Stimulated activated memory B cell treated with anti-CD40 and anti-IgM and Interleukin-4, amounts not matched to agents 10 μg/mL and 1 μg/mL and 100 μg/mL, for 72 hours (primary cell): ENCODE results near the gene HEATR1.
"Not testable (repeated sequence)": the region's sequence is repeated elsewhere in the genome, so short reads cannot be mapped to it uniquely, and the experiment has no call there.

Source experiments
- ATAC-seq: fragments of 150-1000 bp; cut with Tn5 transposase; 2 replicates; pipeline ENCODE4 v1.10.0; 2021
- H3K27ac Mint-ChIP-seq: one replicate; pipeline ENCODE4 v1.8.0; 2022; ENCODE audit warnings: mild to moderate bottlenecking, mixed read lengths
- H3K27me3 Mint-ChIP-seq: one replicate; pipeline ENCODE4 v1.8.0; 2022; ENCODE audit warnings: mixed read lengths
- H3K36me3 Mint-ChIP-seq: one replicate; pipeline ENCODE4 v1.8.0; 2022; ENCODE audit warnings: mixed read lengths
- H3K4me1 Mint-ChIP-seq: one replicate; pipeline ENCODE4 v1.8.0; 2022; ENCODE audit warnings: mixed read lengths
- H3K4me3 Mint-ChIP-seq: one replicate; pipeline ENCODE4 v1.8.0; 2022; ENCODE audit warnings: mild to moderate bottlenecking, moderate library complexity, mixed read lengths
- H3K9me3 Mint-ChIP-seq: one replicate; pipeline ENCODE4 v1.8.0; 2022; ENCODE audit warnings: mixed read lengths

HEATR1 gene

DNA sequence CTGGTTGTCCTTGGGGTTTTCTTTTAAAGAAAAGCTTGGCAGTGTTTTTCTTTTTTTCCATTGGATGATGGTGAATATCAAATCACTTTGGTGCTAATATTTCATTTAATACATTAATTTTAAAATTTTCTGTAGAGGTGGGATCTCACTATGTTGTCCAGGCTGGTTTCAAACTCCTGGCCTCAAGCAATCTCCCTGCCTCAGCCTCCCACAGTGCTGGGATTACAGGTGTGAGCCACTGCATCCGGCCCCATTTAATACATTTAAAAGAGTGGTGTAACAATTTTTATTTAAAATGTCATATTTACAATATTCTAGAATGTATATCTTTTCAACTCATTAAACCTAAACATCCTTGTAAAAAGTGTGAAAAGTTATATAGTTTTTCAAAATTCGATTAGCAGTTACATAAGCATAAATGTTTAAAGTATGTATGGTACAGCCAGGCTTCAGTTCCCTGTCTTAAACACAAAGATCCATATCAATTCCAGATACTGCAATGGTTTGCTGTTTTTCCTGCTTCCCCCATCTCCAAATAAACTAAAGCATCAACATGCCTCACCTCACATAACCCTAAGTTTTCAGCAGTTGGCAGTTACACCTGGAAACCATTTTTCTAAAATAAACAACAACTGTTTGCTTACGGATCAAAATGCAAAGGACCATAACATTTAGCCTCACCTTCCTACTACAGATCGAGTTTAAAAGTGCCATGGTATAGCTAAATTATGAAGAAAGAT lies 89.4 kb downstream of the HEATR1 start:
- Mint-ChIP-seq H3K36me3 (no peaks in the 10 kb centered on the region), H3K9me3 (no peaks in the 10 kb centered on the region), H3K27ac (no peak overlapping the region), H3K27me3 (no peaks in the 10 kb centered on the region), H3K4me1 (no peaks in the 10 kb centered on the region), H3K4me3 (no peak overlapping the region)
- ATAC-seq = no peak

- H3K27me3 Mint-ChIP-seq = no peaks in the 10 kb centered on the region
- no peak overlapping the region for H3K4me3 Mint-ChIP-seq
- H3K36me3 Mint-ChIP-seq = no peaks in the 10 kb centered on the region
- no peak overlapping the region for H3K27ac Mint-ChIP-seq
- no peaks in the 10 kb centered on the region for H3K9me3 Mint-ChIP-seq
- no peak for ATAC-seq
- H3K4me1 Mint-ChIP-seq = peaks cover 8% of the 10 kb centered on the region
Measured at GRCh38 chr1:236511735-236512418, 92.4 kb downstream of the HEATR1 start.

GRCh38 chr1:236509647-236510401 lies 94.5 kb downstream of the HEATR1 start:
- no peaks in the 10 kb centered on the region for H3K36me3 Mint-ChIP-seq
- H3K4me1 Mint-ChIP-seq = peaks cover 8% of the 10 kb centered on the region
- no peak for ATAC-seq
- no peak overlapping the region for H3K27ac Mint-ChIP-seq
- H3K9me3 Mint-ChIP-seq = no peaks in the 10 kb centered on the region
- no peaks in the 10 kb centered on the region for H3K27me3 Mint-ChIP-seq
- H3K4me3 Mint-ChIP-seq = no peak overlapping the region

GRCh38 chr1:236509203-236509602 lies 95.1 kb downstream of the HEATR1 start:
- Mint-ChIP-seq H3K4me3 (no peak overlapping the region), H3K36me3 (no peaks in the 10 kb centered on the region), H3K27ac (no peak overlapping the region), H3K9me3 (no peaks in the 10 kb centered on the region), H3K27me3 (no peaks in the 10 kb centered on the region), H3K4me1 (peaks cover 8% of the 10 kb centered on the region)
- no peak for ATAC-seq

GRCh38 chr1:236508593-236509027 lies 95.7 kb downstream of the HEATR1 start:
- no peak overlapping the region for H3K4me3 Mint-ChIP-seq
- no peak overlapping the region for H3K27ac Mint-ChIP-seq
- no peak for ATAC-seq
- no peaks in the 10 kb centered on the region for H3K36me3 Mint-ChIP-seq
- no peaks in the 10 kb centered on the region for H3K9me3 Mint-ChIP-seq
- H3K27me3 Mint-ChIP-seq = no peaks in the 10 kb centered on the region
- peaks cover 8% of the 10 kb centered on the region for H3K4me1 Mint-ChIP-seq

DNA sequence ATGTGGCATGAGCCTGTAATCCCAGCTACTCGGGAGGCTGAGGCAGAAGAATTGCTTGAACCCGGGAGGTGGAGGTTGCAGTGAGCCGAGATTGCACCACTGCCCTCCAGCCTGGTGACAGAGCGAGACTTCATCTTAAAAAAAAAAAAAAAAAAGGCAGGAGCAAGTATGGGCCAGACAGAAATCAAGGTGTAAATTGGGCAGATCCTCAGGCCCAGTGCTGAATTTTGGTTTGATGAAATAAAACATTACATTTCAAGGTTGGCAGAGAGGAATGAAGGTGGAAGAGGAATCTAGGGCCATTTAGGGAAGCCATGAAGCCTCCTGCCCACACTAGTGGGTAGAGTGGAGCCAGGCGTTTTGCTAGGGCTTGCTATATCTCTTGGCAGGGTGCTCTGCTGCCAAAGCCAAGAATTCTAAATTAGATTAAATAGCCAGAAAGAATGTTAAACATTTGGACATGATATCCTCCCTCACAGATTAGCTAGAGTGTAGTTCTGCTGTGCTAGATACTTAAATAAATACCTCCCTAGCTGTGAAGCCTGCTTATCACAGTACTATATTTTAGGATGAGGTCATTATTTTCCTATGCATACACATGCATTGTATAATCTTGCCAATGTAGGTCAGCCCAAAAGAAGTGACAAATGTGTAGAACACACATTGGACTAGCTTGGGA lies 97.2 kb downstream of the HEATR1 start:
- H3K27me3 Mint-ChIP-seq = peaks cover 13% of the 10 kb centered on the region
- peaks cover 18% of the 10 kb centered on the region for H3K4me1 Mint-ChIP-seq
- H3K9me3 Mint-ChIP-seq = no peaks in the 10 kb centered on the region
- no peak overlapping the region for H3K4me3 Mint-ChIP-seq
- no peak for ATAC-seq
- no peaks in the 10 kb centered on the region for H3K36me3 Mint-ChIP-seq
- no peak overlapping the region for H3K27ac Mint-ChIP-seq

GRCh38 chr1:236504338-236504737 lies 100.0 kb downstream of the HEATR1 start:
- H3K27ac Mint-ChIP-seq, H3K36me3 Mint-ChIP-seq, ATAC-seq, H3K9me3 Mint-ChIP-seq, H3K4me3 Mint-ChIP-seq: not testable (repeated sequence)
- Mint-ChIP-seq H3K4me1 (peaks cover 18% of the 10 kb centered on the region), H3K27me3 (peaks cover 19% of the 10 kb centered on the region)

GRCh38 chr1:236502972-236503639 lies 101.2 kb downstream of the HEATR1 start:
- Mint-ChIP-seq H3K9me3 (no peaks in the 10 kb centered on the region), H3K36me3 (no peaks in the 10 kb centered on the region), H3K4me1 (peaks cover 10% of the 10 kb centered on the region), H3K27me3 (peaks cover 20% of the 10 kb centered on the region), H3K4me3 (peak overlapping the region; percentile 36), H3K27ac (peak overlapping the region; percentile 61)
- ATAC-seq = peak; percentile 27

- no peak for ATAC-seq
- H3K36me3 Mint-ChIP-seq = no peaks in the 10 kb centered on the region
- H3K27me3 Mint-ChIP-seq = peaks cover 25% of the 10 kb centered on the region
- H3K9me3 Mint-ChIP-seq = no peaks in the 10 kb centered on the region
- H3K4me3 Mint-ChIP-seq = peak overlapping the region; percentile 36
- H3K27ac Mint-ChIP-seq = peak overlapping the region; percentile 61
- peaks cover 10% of the 10 kb centered on the region for H3K4me1 Mint-ChIP-seq
Measured at GRCh38 chr1:236502579-236502971, 101.7 kb downstream of the HEATR1 start.

- Mint-ChIP-seq H3K4me1 (peaks cover 10% of the 10 kb centered on the region), H3K27ac (no peak overlapping the region), H3K27me3 (peaks cover 40% of the 10 kb centered on the region), H3K9me3 (no peaks in the 10 kb centered on the region), H3K4me3 (no peak overlapping the region), H3K36me3 (no peaks in the 10 kb centered on the region)
- no peak for ATAC-seq
Measured at GRCh38 chr1:236501093-236501492, 103.2 kb downstream of the HEATR1 start.
